Cardiac fibroblast (primary cell): Measurements from ENCODE around the gene ALPK3.

Experiments used
- DNase-seq, 2 donors: peaks; one replicate each; pipeline versions ENCODE4 v3.0.0 to v3.0.0-alpha.2; 2010; ENCODE audit warnings: low read depth in 2 of 2
- H3K4me3 ChIP-seq, 2 donors: replicated peaks in 1 of 2; 1 replicate in 1 of 2; 2 replicates in 1 of 2; pipeline ENCODE4 v1.5.1; 2011; ENCODE audit warnings: low read depth in 2 of 2, low read length in 2 of 2, mild to moderate bottlenecking in 2 of 2, moderate library complexity in 1 of 2
- TF ChIP-seq, protein P1 (sequence below): IDR thresholded peaks from one replicate; pipeline ENCODE4 v1.5.1; 2011; ENCODE audit warnings: low read depth, mild to moderate bottlenecking, low read length, inconsistent platforms

The ALPK3 gene

GRCh38 chr15:84805221-84805620, 11.9 kb upstream of the ALPK3 start:
- DNase-seq, result no peak
- TF ChIP-seq, protein P1, sequence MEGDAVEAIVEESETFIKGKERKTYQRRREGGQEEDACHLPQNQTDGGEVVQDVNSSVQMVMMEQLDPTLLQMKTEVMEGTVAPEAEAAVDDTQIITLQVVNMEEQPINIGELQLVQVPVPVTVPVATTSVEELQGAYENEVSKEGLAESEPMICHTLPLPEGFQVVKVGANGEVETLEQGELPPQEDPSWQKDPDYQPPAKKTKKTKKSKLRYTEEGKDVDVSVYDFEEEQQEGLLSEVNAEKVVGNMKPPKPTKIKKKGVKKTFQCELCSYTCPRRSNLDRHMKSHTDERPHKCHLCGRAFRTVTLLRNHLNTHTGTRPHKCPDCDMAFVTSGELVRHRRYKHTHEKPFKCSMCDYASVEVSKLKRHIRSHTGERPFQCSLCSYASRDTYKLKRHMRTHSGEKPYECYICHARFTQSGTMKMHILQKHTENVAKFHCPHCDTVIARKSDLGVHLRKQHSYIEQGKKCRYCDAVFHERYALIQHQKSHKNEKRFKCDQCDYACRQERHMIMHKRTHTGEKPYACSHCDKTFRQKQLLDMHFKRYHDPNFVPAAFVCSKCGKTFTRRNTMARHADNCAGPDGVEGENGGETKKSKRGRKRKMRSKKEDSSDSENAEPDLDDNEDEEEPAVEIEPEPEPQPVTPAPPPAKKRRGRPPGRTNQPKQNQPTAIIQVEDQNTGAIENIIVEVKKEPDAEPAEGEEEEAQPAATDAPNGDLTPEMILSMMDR, result no peak
- no peak overlapping the region for H3K4me3 ChIP-seq

GRCh38 chr15:84807228-84807627, 9.9 kb upstream of the ALPK3 start:
- H3K4me3 ChIP-seq, result no peak overlapping the region
- no peak for DNase-seq
- TF ChIP-seq, protein P1, result no peak

DNA sequence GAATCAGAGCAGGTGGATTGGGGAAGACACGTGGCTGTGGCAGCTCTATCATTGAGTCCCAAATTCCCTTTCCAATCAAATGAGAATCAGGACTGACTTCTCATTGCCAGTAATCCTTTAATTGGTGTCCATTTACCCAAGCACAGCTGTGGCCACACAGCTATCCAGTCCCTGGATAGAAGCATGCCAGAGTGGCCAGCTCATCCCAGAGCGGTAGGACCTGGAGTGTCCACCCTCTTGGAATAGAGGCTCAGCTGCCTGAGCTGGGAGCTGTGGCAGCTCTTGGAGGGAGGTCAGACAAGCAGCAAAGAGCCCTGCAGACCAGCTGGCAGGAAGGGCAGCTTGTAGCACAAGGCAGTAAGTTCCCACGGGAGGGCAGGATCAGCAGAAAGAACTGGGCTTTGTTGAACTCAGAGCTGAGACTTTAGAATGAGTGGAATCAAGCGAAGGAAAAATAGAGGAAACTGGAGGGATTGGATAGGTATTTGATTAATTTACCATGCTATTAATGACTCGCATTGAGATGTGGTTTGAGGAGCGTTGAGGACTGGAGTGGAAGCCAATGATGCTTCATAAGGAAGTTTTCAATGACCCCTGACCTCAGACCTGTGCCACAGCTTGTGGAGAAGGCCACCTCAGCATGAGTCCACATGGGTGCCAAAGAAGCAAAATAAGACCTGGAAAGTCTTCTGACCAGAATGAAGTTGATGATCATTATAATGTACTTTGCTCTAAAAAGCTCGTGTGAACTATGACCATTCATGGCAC, 6.9 kb upstream of the ALPK3 start:
- DNase-seq, result no peak
- H3K4me3 ChIP-seq, result no peak overlapping the region
- TF ChIP-seq, protein P1, result no peak

- TF ChIP-seq, protein P1, result no peak
- no peak overlapping the region for H3K4me3 ChIP-seq
- no peak for DNase-seq
These were observed 6.0 kb upstream of the ALPK3 start for GRCh38 chr15:84811151-84811550.

DNA sequence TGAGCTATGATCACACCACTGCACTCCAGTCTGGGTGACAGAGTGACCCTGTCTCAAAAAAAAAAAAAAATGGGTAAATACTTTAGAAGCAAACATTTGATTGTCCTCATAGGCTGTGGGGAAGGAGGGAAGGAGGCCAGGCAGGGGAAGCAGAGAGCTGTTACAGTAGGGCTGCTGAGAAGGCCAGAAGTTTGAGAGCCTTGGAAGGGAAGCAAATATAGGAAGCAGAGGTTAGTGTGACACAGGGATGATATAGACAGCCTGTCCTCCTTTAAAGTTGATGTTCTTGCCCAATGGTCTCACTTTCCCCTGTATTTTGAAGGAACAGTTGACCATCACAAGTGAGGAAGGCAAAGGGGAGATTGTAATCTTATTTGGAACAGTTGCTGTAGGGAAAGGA, 5.3 kb upstream of the ALPK3 start:
- no peak overlapping the region for H3K4me3 ChIP-seq
- DNase-seq, result no peak
- TF ChIP-seq, protein P1, result no peak

DNA sequence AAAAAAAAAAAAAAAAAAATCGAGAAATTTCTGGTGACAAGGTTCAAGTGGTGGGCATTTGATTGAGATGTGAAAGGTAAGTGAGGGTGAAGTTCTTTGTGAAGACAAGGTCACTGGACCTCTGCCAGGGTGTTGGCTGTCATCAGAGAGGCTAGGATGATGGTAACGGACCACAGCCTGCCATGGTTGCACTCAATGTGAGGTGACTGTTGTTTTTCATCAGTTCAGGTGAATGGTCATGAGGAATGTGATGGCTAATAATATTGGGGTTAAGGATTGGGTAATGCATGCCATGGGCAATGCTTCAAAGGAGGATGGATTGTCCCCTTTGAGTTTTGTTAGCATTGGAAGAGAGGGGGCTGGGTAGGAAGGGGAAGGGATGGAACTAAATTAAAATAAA, 4.3 kb upstream of the ALPK3 start:
- DNase-seq, result no peak
- TF ChIP-seq, protein P1, result no peak
- no peak overlapping the region for H3K4me3 ChIP-seq

DNA sequence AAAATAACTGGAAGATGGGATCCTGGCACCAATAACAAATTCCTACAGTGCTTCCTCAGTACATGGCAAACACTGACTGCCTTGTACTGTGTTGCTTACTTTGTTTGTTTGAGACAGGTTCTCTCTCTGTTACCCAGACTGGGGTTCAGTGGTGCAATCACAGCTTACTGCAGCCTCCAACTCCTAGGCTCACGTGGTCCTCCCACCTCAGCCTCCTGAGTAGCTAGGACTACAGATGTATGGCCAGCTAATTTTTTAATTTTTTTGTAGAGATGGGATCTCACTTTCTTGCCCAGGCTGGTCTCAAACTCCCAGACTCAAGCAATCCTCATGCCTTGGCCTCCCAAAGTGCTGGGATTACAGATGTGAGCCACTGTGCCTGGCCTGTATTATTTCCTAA, 3.7 kb upstream of the ALPK3 start:
- TF ChIP-seq, protein P1, result no peak
- no peak for DNase-seq
- H3K4me3 ChIP-seq, result no peak overlapping the region
